C4-2B (cell line): Measurements from ENCODE around the gene ANKRD2.

Experiments
- CTCF ChIP-seq: fragments of 450-650 bp; conservative IDR thresholded peaks from 2 replicates; pipeline ENCODE4 v1.5.1; 2017; ENCODE audit warnings: mild to moderate bottlenecking
- ZFX ChIP-seq: fragments of 450-650 bp; IDR thresholded peaks from 2 replicates; pipeline ENCODE4 v1.6.1; 2017

- TF ChIP-seq CTCF (no peak), ZFX (no peak)
Measured at GRCh38 chr10:97611473-97611872, 38.9 kb downstream of the ANKRD2 start.
